Keratinocyte (primary cell): ENCODE measurements around the gene TRMT2B.

Experiments used
- EZH2 ChIP-seq: IDR thresholded peaks from one replicate; pipeline ENCODE4 v1.6.1; 2012; ENCODE audit warnings: inconsistent platforms, mild to moderate bottlenecking, low read length, moderate library complexity
- TF ChIP-seq, protein P1 (sequence below), 3 experiments: IDR thresholded peaks in 1 of 3; conservative IDR thresholded peaks in 1 of 3; optimal IDR thresholded peaks in 1 of 3; 2 replicates in 2 of 3; 3 replicates in 1 of 3; pipeline versions ENCODE3 to v1.5.1; 2011; ENCODE audit warnings: low read length in 3 of 3, mild to moderate bottlenecking in 3 of 3, moderate library complexity in 2 of 3, control low read depth in 1 of 3, inconsistent platforms in 1 of 3; ENCODE audit not compliant: insufficient read depth in 2 of 3; ENCODE audit errors: extremely low read depth in 1 of 3

DNA sequence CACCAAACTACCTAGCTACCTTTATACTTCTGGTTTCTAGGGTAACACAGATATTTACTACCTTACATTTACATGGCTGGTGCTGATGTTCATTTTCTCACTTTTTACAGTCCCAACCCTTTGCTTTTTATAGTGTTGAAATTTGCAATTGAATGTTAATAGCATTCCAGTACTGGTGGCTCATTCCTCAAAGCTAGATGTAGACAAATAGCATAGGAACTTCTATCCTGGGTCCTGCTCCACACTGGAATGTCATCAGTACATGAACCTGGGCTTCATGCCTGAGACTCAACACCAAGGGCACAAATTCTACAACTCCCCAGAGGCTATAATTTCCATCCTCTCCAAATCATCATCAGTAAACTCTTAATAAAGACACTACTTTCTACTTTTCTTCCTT is 10.3 kb upstream of the TRMT2B start:
- TF ChIP-seq, protein P1, sequence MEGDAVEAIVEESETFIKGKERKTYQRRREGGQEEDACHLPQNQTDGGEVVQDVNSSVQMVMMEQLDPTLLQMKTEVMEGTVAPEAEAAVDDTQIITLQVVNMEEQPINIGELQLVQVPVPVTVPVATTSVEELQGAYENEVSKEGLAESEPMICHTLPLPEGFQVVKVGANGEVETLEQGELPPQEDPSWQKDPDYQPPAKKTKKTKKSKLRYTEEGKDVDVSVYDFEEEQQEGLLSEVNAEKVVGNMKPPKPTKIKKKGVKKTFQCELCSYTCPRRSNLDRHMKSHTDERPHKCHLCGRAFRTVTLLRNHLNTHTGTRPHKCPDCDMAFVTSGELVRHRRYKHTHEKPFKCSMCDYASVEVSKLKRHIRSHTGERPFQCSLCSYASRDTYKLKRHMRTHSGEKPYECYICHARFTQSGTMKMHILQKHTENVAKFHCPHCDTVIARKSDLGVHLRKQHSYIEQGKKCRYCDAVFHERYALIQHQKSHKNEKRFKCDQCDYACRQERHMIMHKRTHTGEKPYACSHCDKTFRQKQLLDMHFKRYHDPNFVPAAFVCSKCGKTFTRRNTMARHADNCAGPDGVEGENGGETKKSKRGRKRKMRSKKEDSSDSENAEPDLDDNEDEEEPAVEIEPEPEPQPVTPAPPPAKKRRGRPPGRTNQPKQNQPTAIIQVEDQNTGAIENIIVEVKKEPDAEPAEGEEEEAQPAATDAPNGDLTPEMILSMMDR (optimal IDR thresholded peaks at IDR 0.05 in 1 of 3, IDR thresholded peaks at IDR 0.05 in 1 of 3, conservative IDR thresholded peaks at IDR 0.05 in 1 of 3; ENCODE audit: extremely low read depth in 1 of 3, insufficient read depth in 2 of 3, low read length in 3 of 3): no peak
- no peak for TF ChIP-seq EZH2
